HepG2 (cell line): ENCODE measurements around the gene MBD3L3. TPM values are rescaled to one million over a fixed set of nuclear protein-coding genes. Genes with fewer than 3 reads are reported as not detected.
A peak's percentile ranks its signal among the peaks of the same experiment; 100 is the strongest.

Experiments used
- ATAC-seq: fragments of 200-7000 bp; cut with Tn5 transposase; 3 replicates; pipeline ENCODE4 v1.9.1; 2020; ENCODE audit warnings: mild to moderate bottlenecking, moderate library complexity
- BruUV-seq: library from RNA; stranded (reverse); fragments of 400-500 nt; replicated peaks from 2 replicates; lab custom pipeline; 2021; lab: Mats Ljungman, UMichigan
- CTCF ChIA-PET: fragments of 300-600 bp; formaldehyde crosslinking; extraction: SDS; loops from one replicate; lab custom pipeline; 2021; ENCODE audit warnings: low total read pairs, inconsistent platforms, low intra/inter-chr PET ratio; lab: Yijun Ruan, JAX
- POLR2A ChIA-PET: fragments of 350-600 bp; sonication (Branson Sonifier 250); formaldehyde crosslinking; loops from one replicate; lab custom pipeline; 2020; ENCODE audit warnings: antibody characterized with exemption, inconsistent platforms; lab: Yijun Ruan, JAX
- DNase-seq: peaks from one replicate; pipeline ENCODE4 v3.0.0-alpha.2; 2015; ENCODE audit warnings: low spot score
- FAIRE-seq: peaks from 3 replicates; lab custom pipeline; 2011; peaks lifted over from hg19 to GRCh38; lab: Jason Lieb, UNC
- H2AFZ ChIP-seq: one replicate; pipeline ENCODE4 v1.6.1; 2011; ENCODE audit warnings: low read length, inconsistent platforms
- H3K27ac ChIP-seq: fragments of 300-600 bp; 3 replicates; pipeline ENCODE4 v1.8.0; 2011; ENCODE audit warnings: mixed run types, mild to moderate bottlenecking, mixed read lengths, low read length, inconsistent platforms; ENCODE audit not compliant: insufficient read depth; ENCODE audit errors: extremely low read length
- H3K27me3 ChIP-seq, 2 experiments: fragments of 200-600 bp in 1 of 2; 2 replicates in 1 of 2; 3 replicates in 1 of 2; pipeline versions ENCODE4 v1.6.0 to v1.8.0; 2011; ENCODE audit warnings: low read length in 2 of 2, mild to moderate bottlenecking in 2 of 2, moderate library complexity in 2 of 2, inconsistent platforms in 1 of 2; ENCODE audit not compliant: insufficient read depth in 2 of 2, control insufficient read depth in 1 of 2
- H3K36me3 ChIP-seq, 2 experiments: fragments of 200-600 bp in 1 of 2; replicated peaks in 1 of 2; 2 replicates in 1 of 2; 3 replicates in 1 of 2; pipeline versions ENCODE4 v1.5.1 to v1.8.0; 2011; ENCODE audit warnings: low read length in 2 of 2, inconsistent platforms in 1 of 2; ENCODE audit not compliant: insufficient read depth in 2 of 2, control insufficient read depth in 1 of 2
- H3K4me1 ChIP-seq: 2 replicates; pipeline ENCODE4 v1.5.1; 2012; ENCODE audit warnings: low read length, inconsistent platforms; ENCODE audit not compliant: insufficient read depth
- H3K4me2 ChIP-seq: 2 replicates; pipeline ENCODE4 v1.6.0; 2011; ENCODE audit warnings: low read depth, low read length, inconsistent platforms
- H3K4me3 ChIP-seq, 3 experiments: fragments of 200-600 bp in 1 of 3; sonication (generic), shearing (Covaris generic) in 1 of 3; replicated peaks in 1 of 3; 2 replicates each; pipeline ENCODE4 v1.5.1; 2011 to 2016; ENCODE audit warnings: low read length in 3 of 3, inconsistent platforms in 2 of 3, low read depth in 2 of 3, mild to moderate bottlenecking in 2 of 3, control low read depth in 1 of 3, mixed read lengths in 1 of 3; ENCODE audit not compliant: insufficient read depth in 1 of 3
- H3K79me2 ChIP-seq: one replicate; pipeline ENCODE4 v1.6.1; 2011; ENCODE audit warnings: low read length, inconsistent platforms; ENCODE audit not compliant: insufficient read depth
- H3K9ac ChIP-seq: 2 replicates; pipeline ENCODE4 v1.6.0; 2011; ENCODE audit warnings: mild to moderate bottlenecking, low read depth, low read length, inconsistent platforms; ENCODE audit not compliant: insufficient read depth
- H3K9me3 ChIP-seq: 2 replicates; pipeline ENCODE4 v1.5.1; 2012; ENCODE audit warnings: mild to moderate bottlenecking, low read length
- H4K20me1 ChIP-seq: 2 replicates; pipeline ENCODE4 v1.6.0; 2011; ENCODE audit warnings: inconsistent platforms, mild to moderate bottlenecking, low read length, moderate library complexity; ENCODE audit not compliant: insufficient read depth
- ASH2L ChIP-seq: fragments of 300-600, 200-600 bp; sonication (generic); IDR thresholded peaks from 2 replicates; pipeline ENCODE4 v1.7.0; 2017; ENCODE audit warnings: low read depth, mild to moderate bottlenecking, moderate library complexity, mixed read lengths, low read length; ENCODE audit not compliant: insufficient read length
- BRCA1 ChIP-seq: sonication (generic); formaldehyde crosslinking; IDR thresholded peaks from 2 replicates; pipeline ENCODE4 v1.4.0; 2020; ENCODE audit warnings: missing genetic modification reagents
- HMG20B ChIP-seq: conservative IDR thresholded peaks from 2 replicates; pipeline ENCODE4 v1.6.1; 2016; ENCODE audit warnings: missing genetic modification reagents, missing compliant biosample characterization
- MEIS2 ChIP-seq: sonication (generic); formaldehyde crosslinking; IDR thresholded peaks from 2 replicates; pipeline ENCODE4 v1.9.0; 2021; ENCODE audit warnings: mild to moderate bottlenecking, missing genetic modification reagents
- RBAK ChIP-seq: sonication (generic); formaldehyde crosslinking; IDR thresholded peaks from 2 replicates; pipeline ENCODE4 v1.5.1; 2020; ENCODE audit warnings: mild to moderate bottlenecking, missing genetic modification reagents
- TSC22D2 ChIP-seq: sonication (generic); formaldehyde crosslinking; IDR thresholded peaks from 2 replicates; pipeline ENCODE4 v1.5.1; 2020; ENCODE audit warnings: missing genetic modification reagents, mild to moderate bottlenecking, borderline replicate concordance
- ZNF274 ChIP-seq: sonication (generic); formaldehyde crosslinking; IDR thresholded peaks from 2 replicates; pipeline ENCODE4 v1.5.1; 2020; ENCODE audit warnings: mild to moderate bottlenecking, missing genetic modification reagents
- ZNF337 ChIP-seq: sonication (generic); formaldehyde crosslinking; IDR thresholded peaks from 2 replicates; pipeline ENCODE4 v1.5.1; 2020; ENCODE audit warnings: missing genetic modification reagents, low read depth, mild to moderate bottlenecking, borderline replicate concordance
- ZNF557 ChIP-seq: sonication (generic); formaldehyde crosslinking; IDR thresholded peaks from 2 replicates; pipeline ENCODE4 v1.4.0; 2020; ENCODE audit warnings: missing genetic modification reagents
- ZSCAN30 ChIP-seq: sonication (generic); formaldehyde crosslinking; IDR thresholded peaks from 2 replicates; pipeline ENCODE4 v1.5.0; 2020; ENCODE audit warnings: mild to moderate bottlenecking, missing genetic modification reagents
- ZSCAN31 ChIP-seq: sonication (generic); formaldehyde crosslinking; IDR thresholded peaks from 2 replicates; pipeline ENCODE4 v1.5.0; 2020; ENCODE audit warnings: low read depth, mild to moderate bottlenecking, missing genetic modification reagents
- WGBS: methylation state at CpG from one replicate; pipeline ENCODE4 v1.1.6; 2017; ENCODE audit warnings: low lambda C conversion rate; 5-methylcytosine and 5-hydroxymethylcytosine counted together
- in situ Hi-C: cut with HindIII; loops from 2 replicates; pipeline ENCODE4 v1.10.0; 2017; ENCODE audit warnings: low pct_unique_long_range_greater_than_20kb; ENCODE audit not compliant: extremely low pct_ligation_motif_present
- intact Hi-C: fragments of 100-400 bp; cut with micrococcal nuclease; formaldehyde crosslinking; loops from one replicate; pipeline ENCODE4 v1.10.0; 2022; ENCODE audit not compliant: unreplicated experiment
- polyA plus RNA-seq, 8 experiments: library from polyadenylated mRNA; depleted of rRNA in 3 of 8; stranded (reverse) in 7 of 8; unstranded in 1 of 8; fragments of >200 nt; fragmentation: Illumina TruSeq in 4 of 8; extraction: Trizol in 4 of 8; gene quantifications; 2 replicates each; pipeline versions ENCODE4 v1.2.1 to v1.2.3, GENCODE V29; 2011 to 2016; ENCODE audit warnings: low read depth in 4 of 8, missing spikeins in 1 of 8, mixed read lengths in 1 of 8; ENCODE audit not compliant: insufficient read depth in 1 of 8
- total RNA-seq, 5 experiments: library from RNA; depleted of rRNA; stranded (reverse); fragments of >200 nt; fragmentation: Illumina TruSeq; extraction: Trizol; gene quantifications; 2 replicates each; pipeline ENCODE4 v1.2.3, GENCODE V29; 2016; ENCODE audit warnings: low read depth in 1 of 5
- TF ChIP-seq, protein P1 (sequence below): sonication (generic); formaldehyde crosslinking; IDR thresholded peaks from 2 replicates; pipeline ENCODE4 v1.8.1; 2023; ENCODE audit warnings: mild to moderate bottlenecking, missing genetic modification reagents, borderline replicate concordance
- TF ChIP-seq, protein P2 (sequence below): sonication (generic); formaldehyde crosslinking; IDR thresholded peaks from 2 replicates; pipeline ENCODE4 v1.8.0; 2022; ENCODE audit warnings: mild to moderate bottlenecking, missing genetic modification reagents, moderate library complexity
- TF ChIP-seq, protein P3 (sequence below): sonication (generic); formaldehyde crosslinking; IDR thresholded peaks from 2 replicates; pipeline ENCODE4 v1.4.0; 2020; ENCODE audit warnings: missing genetic modification reagents, borderline replicate concordance
- TF ChIP-seq, protein P4 (sequence below), 2 experiments: fragments of 450-650 bp in 1 of 2; sonication (generic) in 1 of 2; formaldehyde crosslinking; IDR thresholded peaks; 2 replicates each; pipeline versions ENCODE4 v1.5.0 to v1.8.0; 2020 to 2022; ENCODE audit warnings: mild to moderate bottlenecking in 1 of 2, missing genetic modification reagents in 1 of 2

The MBD3L3 gene
- total and polyA plus RNA-seq, 2 of the 13 experiments (the other 11 are each of a cell fraction or from before 2014, with no cell fraction given) = not detected

DNA sequence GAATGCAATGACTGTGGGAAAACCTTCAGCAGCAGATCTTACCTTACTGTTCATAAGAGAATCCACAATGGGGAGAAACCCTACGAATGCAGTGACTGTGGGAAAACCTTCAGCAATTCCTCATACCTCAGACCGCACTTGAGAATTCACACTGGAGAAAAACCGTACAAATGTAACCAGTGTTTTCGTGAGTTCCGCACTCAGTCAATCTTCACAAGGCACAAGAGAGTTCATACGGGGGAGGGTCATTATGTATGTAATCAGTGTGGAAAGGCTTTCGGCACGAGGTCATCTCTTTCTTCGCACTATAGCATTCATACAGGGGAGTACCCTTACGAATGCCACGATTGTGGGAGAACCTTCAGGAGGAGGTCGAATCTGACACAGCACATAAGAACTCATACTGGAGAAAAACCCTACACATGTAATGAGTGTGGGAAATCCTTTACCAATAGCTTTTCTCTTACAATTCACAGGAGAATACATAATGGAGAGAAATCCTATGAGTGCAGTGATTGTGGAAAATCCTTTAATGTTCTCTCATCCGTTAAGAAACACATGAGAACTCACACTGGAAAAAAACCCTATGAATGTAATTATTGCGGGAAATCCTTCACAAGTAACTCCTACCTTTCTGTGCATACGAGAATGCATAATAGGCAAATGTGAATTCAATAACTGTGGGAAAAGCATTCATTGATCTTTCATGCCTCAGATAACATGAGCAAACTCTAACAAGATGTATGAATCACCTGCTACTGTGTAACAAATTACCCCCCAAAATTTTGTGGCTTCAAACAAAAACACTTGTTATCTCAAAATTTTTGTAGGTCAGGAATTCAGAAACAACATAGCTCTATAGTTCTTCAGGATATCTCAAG is 24.8 kb upstream of the MBD3L3 start:
- WGBS = 97% methylated on average over 15 of the region's 15 CpGs
- in situ Hi-C loops = no loop called here
- no peak for FAIRE-seq
- CTCF ChIA-PET = no interaction called here
- intact Hi-C loops = no loop called here
- no peaks in the 10 kb centered on the region for H3K79me2 ChIP-seq
- no peak overlapping the region for H2AFZ ChIP-seq
- no peak overlapping the region for H3K9ac ChIP-seq
- H3K4me3 ChIP-seq = no peak overlapping the region
- TF ChIP-seq RBAK (CRISPR knock-in tag) (peak; percentile 57; the same call in 1 of the 2 replicates), ZNF337 (CRISPR knock-in tag) (no peak), HMG20B (no peak), MEIS2 (CRISPR knock-in tag) (no peak), ZNF557 (no peak), ZSCAN31 (no peak), BRCA1 (CRISPR knock-in tag) (no peak), ZSCAN30 (CRISPR knock-in tag) (no peak), ASH2L (no peak), TSC22D2 (CRISPR knock-in tag) (no peak), ZNF274 (CRISPR knock-in tag) (peak; percentile 100)
- TF ChIP-seq, protein P1, sequence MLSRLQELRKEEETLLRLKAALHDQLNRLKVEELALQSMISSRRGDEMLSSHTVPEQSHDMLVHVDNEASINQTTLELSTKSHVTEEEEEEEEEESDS (CRISPR knock-in tag) = no peak
- TF ChIP-seq, protein P2, sequence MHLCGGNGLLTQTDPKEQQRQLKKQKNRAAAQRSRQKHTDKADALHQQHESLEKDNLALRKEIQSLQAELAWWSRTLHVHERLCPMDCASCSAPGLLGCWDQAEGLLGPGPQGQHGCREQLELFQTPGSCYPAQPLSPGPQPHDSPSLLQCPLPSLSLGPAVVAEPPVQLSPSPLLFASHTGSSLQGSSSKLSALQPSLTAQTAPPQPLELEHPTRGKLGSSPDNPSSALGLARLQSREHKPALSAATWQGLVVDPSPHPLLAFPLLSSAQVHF (CRISPR knock-in tag) = no peak
- TF ChIP-seq, protein P3, sequence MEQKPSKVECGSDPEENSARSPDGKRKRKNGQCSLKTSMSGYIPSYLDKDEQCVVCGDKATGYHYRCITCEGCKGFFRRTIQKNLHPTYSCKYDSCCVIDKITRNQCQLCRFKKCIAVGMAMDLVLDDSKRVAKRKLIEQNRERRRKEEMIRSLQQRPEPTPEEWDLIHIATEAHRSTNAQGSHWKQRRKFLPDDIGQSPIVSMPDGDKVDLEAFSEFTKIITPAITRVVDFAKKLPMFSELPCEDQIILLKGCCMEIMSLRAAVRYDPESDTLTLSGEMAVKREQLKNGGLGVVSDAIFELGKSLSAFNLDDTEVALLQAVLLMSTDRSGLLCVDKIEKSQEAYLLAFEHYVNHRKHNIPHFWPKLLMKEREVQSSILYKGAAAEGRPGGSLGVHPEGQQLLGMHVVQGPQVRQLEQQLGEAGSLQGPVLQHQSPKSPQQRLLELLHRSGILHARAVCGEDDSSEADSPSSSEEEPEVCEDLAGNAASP (CRISPR knock-in tag) = no peak
- TF ChIP-seq, protein P4, sequence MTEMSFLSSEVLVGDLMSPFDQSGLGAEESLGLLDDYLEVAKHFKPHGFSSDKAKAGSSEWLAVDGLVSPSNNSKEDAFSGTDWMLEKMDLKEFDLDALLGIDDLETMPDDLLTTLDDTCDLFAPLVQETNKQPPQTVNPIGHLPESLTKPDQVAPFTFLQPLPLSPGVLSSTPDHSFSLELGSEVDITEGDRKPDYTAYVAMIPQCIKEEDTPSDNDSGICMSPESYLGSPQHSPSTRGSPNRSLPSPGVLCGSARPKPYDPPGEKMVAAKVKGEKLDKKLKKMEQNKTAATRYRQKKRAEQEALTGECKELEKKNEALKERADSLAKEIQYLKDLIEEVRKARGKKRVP (CRISPR knock-in tag; IDR thresholded peaks at IDR 0.05) = no peak
- H3K9me3 ChIP-seq = peaks cover 76% of the 10 kb centered on the region
- no peak overlapping the region for H3K4me2 ChIP-seq
- no peaks in the 10 kb centered on the region for H3K4me1 ChIP-seq
- ATAC-seq = no peak
- BruUV-seq = TSS peak; percentile 45
- DNase-seq = no peak
- H3K27ac ChIP-seq = no peak overlapping the region
- POLR2A ChIA-PET = interaction anchor here (1.5 kb wide), 1 partner anchor 14 kb away, joined by 5 read pairs; the partner anchor contains the start of gene ZNF557
- no peaks in the 10 kb centered on the region for H3K27me3 ChIP-seq
- H3K36me3 ChIP-seq = peaks cover 26 to 61% of the 10 kb centered on the region in 2 experiments
- H4K20me1 ChIP-seq = no peaks in the 10 kb centered on the region
